Fibroblast of lung (primary cell): ENCODE measurements around the gene LRSAM1.

Experiments
- EZH2 ChIP-seq: IDR thresholded peaks from 2 replicates; pipeline ENCODE4 v1.5.1; 2012; ENCODE audit warnings: low read length, control low read depth, mild to moderate bottlenecking; ENCODE audit errors: missing control alignments
- TF ChIP-seq, protein P1 (sequence below), 2 donors: IDR thresholded peaks in 1 of 2; conservative IDR thresholded peaks in 1 of 2; 1 replicate in 1 of 2; 2 replicates in 1 of 2; pipeline ENCODE4 v1.5.1; 2011 to 2012; ENCODE audit warnings: low read length in 2 of 2, control low read depth in 1 of 2, inconsistent platforms in 1 of 2, low read depth in 1 of 2, mild to moderate bottlenecking in 1 of 2

DNA sequence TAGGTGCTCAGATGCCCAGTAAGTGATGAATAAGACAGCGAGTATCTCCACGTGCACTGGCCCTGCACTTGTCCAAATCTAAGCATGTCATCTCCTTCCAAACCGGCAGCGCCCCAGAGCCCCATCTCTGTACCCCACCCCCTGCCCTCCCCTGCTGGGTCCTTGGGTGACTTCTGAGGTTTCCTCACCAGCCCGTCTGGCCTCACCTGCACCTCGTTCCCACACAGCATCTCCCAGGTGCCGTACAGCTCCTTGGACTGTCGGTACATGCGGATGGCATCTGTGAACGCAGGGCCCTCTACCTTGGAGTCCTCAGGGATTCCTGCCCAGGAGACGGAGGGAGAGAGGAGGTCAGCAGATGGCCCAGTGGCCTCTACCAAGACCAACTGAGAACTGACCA is 66.3 kb downstream of the LRSAM1 start:
- TF ChIP-seq, protein P1, sequence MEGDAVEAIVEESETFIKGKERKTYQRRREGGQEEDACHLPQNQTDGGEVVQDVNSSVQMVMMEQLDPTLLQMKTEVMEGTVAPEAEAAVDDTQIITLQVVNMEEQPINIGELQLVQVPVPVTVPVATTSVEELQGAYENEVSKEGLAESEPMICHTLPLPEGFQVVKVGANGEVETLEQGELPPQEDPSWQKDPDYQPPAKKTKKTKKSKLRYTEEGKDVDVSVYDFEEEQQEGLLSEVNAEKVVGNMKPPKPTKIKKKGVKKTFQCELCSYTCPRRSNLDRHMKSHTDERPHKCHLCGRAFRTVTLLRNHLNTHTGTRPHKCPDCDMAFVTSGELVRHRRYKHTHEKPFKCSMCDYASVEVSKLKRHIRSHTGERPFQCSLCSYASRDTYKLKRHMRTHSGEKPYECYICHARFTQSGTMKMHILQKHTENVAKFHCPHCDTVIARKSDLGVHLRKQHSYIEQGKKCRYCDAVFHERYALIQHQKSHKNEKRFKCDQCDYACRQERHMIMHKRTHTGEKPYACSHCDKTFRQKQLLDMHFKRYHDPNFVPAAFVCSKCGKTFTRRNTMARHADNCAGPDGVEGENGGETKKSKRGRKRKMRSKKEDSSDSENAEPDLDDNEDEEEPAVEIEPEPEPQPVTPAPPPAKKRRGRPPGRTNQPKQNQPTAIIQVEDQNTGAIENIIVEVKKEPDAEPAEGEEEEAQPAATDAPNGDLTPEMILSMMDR (conservative IDR thresholded peaks at IDR 0.05 in 1 of 2, IDR thresholded peaks at IDR 0.05 in 1 of 2; ENCODE audit: low read depth in 1 of 2, low read length in 2 of 2): no peak
- TF ChIP-seq EZH2: no peak
